Measurements from ENCODE around the gene RASAL2.
"Not testable (repeated sequence)": the region's sequence is repeated elsewhere in the genome, so short reads cannot be mapped to it uniquely, and the experiment has no call there.

Gene RASAL2

DNA sequence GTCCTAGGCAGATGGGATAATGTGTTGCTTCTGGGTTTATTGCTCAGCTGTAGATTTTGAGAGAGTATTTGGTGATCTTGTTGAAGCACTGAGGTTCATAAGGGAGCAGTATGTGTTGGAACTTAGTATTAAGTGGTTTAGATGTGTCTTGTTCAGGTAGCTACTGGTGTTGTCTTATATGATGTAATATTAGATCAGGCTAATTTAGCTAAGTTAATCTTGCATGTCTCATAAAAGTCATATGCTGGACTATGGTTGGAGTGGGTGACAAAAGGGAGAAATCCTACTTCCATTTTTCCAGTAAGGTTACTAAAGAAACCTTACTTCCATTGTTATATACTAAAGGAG is 206.4 kb downstream of the RASAL2 start:
- DNase-seq: no peak

GRCh38 chr1:178301141-178301540 is 207.2 kb downstream of the RASAL2 start:
- DNase-seq: no peak

DNA sequence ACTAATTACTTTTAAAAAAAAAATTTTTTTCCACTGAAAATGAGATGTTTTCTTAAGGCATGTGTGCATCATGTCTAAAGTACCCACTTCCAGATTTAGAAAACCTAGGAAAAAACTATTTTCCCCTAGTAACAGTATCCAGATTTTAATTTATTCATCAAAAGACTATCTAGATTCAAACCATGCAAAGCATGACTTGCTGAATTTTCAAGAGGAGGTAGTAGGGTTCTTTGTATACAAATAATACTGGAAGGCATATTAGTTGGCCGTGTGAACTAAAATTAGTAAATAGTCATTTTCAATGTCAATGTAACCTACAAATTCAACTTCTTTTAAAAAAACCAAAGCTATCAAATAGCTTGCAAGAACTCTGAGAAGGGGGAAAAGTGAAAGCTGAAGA is 213.4 kb downstream of the RASAL2 start:
- DNase-seq: no peak

DNA sequence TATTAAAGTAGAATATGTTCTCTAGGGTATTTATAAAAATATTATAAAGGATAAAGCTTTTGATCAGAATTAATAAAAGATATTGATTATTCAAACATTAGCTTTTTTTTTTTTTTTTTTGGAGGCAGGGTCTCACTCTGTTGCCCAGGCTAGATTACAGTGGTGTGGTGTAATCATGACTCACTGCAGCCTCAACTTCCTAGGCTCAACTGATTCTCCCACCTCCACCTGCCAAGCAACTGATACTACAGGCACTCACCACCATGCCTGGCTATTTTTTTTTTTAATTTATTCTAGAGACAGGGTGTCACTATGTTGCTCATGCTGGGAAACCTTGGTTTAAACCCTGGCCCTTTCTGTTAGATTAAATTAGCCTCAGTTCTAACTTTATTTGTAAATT is 214.5 kb downstream of the RASAL2 start:
- no peak for DNase-seq

DNA sequence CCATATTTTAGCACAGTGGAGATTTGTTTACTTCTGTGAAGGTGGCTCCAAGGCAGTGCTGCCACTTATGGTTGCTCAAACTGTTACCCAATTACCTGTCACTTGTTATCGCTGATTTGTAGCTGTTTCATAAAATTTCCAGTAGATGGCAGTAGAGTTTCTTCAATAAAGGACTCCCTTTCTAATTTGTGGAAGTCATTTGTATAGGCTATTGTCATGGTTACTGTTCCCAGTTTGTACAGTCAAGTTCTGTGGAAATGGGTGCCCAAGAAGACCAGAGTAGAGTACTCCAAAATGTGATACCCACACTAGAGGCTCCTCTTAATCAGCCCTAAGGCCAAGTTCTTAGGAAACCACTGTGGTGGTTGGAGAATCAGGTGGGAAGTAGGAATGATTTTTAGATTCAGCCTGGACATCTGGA is 216.8 kb downstream of the RASAL2 start:
- DNase-seq: no peak

GRCh38 chr1:178311164-178311563 is 217.3 kb downstream of the RASAL2 start:
- no peak for DNase-seq

DNA sequence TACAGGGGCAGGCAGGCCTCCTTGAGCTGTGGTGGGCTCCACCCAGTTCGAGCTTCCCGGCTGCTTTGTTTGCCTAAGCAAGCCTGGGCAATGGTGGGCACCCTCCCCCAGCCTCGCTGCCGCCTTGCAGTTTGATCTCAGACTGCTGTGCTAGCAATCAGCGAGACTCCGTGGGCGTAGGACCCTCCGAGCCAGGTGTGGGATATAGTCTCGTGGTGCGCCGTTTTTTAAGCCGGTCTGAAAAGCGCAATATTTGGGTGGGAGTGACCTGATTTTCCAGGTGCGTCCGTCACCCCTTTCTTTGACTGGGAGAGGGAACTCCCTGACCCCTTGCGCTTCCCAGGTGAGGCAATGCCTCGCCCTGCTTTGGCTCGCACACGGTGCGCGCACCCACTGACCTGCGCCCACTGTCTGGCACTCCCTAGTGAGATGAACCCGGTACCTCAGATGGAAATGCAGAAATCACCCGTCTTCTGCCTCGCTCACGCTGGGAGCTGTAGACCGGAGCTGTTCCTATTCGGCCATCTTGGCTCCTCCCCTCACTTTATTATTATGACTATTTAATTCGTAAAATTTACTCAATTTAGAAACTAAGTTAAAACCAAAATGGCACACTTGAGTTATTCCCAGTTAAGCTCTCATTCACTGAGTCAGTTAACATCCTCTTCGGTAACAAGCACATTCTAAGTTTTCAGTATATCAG is 226.5 kb downstream of the RASAL2 start:
- not testable (repeated sequence) for DNase-seq

DNA sequence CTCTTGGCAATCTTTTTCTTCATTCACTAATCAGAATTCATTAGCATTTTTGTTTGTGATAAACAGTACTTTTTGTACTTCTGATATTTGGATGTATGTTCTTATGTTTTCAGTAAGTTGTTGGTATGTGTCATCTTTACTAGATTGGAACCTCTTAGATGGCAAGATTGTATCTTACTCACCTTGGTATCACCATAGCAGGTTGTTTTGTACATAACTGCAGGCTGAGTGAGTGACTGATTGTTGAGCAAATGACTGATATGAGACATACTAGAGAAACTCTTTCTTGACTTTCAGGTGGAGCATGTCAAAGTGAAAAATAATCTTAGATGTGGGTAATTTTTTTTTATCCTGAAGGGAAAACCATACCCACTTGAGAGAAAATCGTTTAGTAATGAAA is 229.2 kb downstream of the RASAL2 start:
- DNase-seq: no peak

DNA sequence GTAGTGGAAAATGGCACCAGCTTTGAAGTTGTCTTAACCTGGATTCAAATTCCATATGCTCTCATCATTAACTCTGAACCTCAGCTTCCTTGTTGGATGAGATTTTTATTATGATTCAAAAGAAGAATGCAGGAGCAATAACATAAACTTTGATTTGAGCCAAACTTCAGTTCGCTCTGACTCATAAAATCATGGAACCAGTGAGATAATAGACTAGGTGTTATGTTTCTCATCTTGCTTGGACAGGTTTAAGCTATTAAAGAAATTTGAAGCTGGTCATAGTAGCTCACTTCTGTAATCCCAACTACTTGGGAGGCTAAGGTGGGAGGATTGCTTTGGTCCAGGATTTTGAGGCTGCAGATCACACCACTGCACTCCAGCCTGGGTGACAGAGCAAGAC is 230.1 kb downstream of the RASAL2 start:
- DNase-seq: no peak

DNA sequence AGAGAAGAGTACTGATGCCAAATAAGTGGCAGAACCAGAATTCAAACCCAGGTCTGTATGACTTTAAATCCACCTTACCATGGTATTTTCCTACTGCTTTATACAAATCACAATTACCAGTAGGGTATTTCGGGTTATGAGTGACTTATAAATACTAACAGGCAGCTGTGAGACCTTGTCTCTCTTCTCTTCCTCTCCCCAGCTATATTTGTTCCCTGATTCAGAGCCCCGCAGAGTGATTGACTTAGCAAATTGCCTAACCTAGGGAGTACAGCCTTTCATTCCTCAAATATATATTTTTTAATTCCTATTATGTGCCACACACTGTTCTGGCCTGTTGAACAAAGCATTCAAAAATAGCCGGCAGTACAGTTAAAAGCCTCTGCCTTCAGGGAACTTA is 234.8 kb downstream of the RASAL2 start:
- DNase-seq: no peak

- DNase-seq: no peak
Measured at GRCh38 chr1:178330153-178330552, 236.2 kb downstream of the RASAL2 start.

GRCh38 chr1:178330848-178331497 is 237.1 kb downstream of the RASAL2 start:
- DNase-seq: no peak

- DNase-seq: no peak
Measured at GRCh38 chr1:178335426-178335825, 241.5 kb downstream of the RASAL2 start.

GRCh38 chr1:178337091-178337706 is 243.3 kb downstream of the RASAL2 start:
- DNase-seq: no peak

- no peak for DNase-seq
Measured at GRCh38 chr1:178339834-178340233, 245.9 kb downstream of the RASAL2 start.

DNA sequence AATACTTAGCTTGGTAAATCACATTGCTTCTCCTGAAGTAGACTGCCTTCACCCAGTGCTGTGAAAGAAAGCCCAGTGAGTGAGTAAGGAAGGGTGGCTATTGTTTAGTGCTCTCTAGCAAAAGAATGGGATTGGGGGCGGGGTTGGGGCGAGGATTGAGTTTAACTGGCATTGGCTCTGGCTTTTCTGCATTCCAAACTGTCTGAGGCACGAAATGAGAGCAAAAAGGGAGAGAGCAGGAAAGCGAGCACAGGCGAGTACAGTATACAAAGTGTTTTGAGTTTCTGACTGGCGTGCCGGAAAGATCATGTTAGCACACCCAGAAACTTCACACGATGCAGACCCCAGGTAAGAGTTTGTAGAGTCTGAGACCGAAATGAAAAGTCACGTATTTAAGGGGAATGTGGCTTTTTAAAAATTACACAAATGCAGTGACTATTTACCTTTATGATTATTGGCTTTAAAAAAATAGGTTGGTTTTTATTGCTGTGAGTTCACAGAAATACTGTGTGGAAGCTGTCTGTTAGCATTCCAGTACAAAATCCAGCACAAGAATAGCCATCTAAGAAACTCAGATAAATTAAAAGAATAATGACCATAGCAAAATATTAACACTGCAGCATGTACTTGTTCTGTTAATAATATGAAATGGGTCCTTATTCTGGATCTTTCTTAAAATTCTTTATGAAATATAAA is 247.5 kb downstream of the RASAL2 start:
- no peak for DNase-seq

- no peak for DNase-seq
Measured at GRCh38 chr1:178342745-178343144, 248.8 kb downstream of the RASAL2 start.

GRCh38 chr1:178344513-178345091 is 250.7 kb downstream of the RASAL2 start:
- DNase-seq: no peak

GRCh38 chr1:178345238-178345637 is 251.3 kb downstream of the RASAL2 start:
- DNase-seq: no peak

GRCh38 chr1:178345807-178346206 is 251.9 kb downstream of the RASAL2 start:
- DNase-seq: no peak

- DNase-seq: no peak
Measured at GRCh38 chr1:178349801-178350200, 255.9 kb downstream of the RASAL2 start.

DNA sequence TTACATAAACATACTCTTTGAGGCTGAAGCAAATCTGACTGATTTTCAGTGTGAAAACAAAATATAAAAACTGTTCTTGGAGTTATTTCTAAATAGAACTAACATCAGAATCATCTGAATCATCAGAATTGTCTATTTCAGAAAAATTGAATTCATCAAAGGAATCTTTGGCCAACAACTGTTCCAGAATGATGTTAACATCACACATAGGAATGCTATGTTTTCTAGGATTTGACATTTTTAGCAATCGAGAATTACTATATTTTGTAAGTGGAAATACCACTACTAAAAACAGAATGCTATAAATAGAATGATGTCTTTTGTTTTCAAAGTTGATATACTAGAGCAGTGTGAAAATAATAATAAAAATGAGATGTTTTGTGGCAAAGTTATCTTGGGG is 258.0 kb downstream of the RASAL2 start:
- not testable (repeated sequence) for DNase-seq

DNA sequence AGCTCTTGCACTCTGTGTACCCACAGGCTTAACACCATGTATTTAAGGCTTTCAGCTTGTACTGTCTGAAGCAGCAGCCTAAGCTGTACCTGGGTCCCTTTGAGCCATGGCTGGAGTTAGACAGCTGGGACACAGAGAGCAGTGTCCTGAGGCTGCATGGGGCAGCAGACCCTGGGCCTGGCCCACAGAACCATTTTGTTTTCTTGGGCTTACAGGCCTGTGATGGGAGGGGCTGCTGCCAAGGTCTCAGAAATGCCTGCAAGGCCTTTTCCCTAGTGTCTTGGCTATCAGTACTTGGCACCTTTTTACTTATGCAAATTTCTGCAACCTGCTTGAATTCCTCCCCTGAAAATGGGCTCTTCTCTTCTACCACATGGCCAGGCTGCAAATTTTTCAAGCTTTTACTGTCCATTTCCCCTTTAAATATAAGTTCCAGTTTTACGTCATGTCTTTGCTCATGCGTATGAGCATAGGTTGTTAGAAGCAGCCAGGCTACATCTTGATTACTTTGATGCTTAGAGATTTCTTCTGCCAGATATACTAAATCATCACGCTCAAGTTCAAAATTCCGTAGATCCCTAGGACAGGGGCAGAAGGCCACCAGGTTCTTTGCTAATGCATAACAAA is 259.0 kb downstream of the RASAL2 start:
- DNase-seq: no peak
